ENCODE data around the gene EIF2B2.
A peak's percentile ranks its signal among the peaks of the same experiment; 100 is the strongest.

Gene EIF2B2

GRCh38 chr14:74977901-74978385, 24.8 kb upstream of the EIF2B2 start:
- no peak for TF ChIP-seq POLR2A (IDR thresholded peaks at IDR 0.05; ENCODE audit: low read depth, low read length)
- FAIRE-seq (no peak), DNase-seq (ENCODE audit: insufficient read length, low spot score) (no peak)

- FAIRE-seq, result no peak
- no peak for DNase-seq (ENCODE audit: insufficient read length, low spot score)
- no peak for TF ChIP-seq POLR2A (IDR thresholded peaks at IDR 0.05; ENCODE audit: low read depth, low read length)
Observed at GRCh38 chr14:74978416-74978947, 24.2 kb upstream of the EIF2B2 start.

GRCh38 chr14:74979029-74979428, 23.7 kb upstream of the EIF2B2 start:
- DNase-seq (ENCODE audit: insufficient read length, low spot score) (no peak), FAIRE-seq (no peak)
- TF ChIP-seq POLR2A (IDR thresholded peaks at IDR 0.05; ENCODE audit: low read depth, low read length), result no peak

GRCh38 chr14:74979442-74980397, 23.0 kb upstream of the EIF2B2 start:
- DNase-seq (ENCODE audit: insufficient read length, low spot score) (no peak), FAIRE-seq (no peak)
- TF ChIP-seq POLR2A (IDR thresholded peaks at IDR 0.05; ENCODE audit: low read depth, low read length), result no peak

- no peak for TF ChIP-seq POLR2A (IDR thresholded peaks at IDR 0.05; ENCODE audit: low read depth, low read length)
- no peak for DNase-seq (ENCODE audit: insufficient read length, low spot score)
- no peak for FAIRE-seq
Observed at GRCh38 chr14:74980398-74980730, 22.4 kb upstream of the EIF2B2 start.

GRCh38 chr14:74980731-74981461, 21.8 kb upstream of the EIF2B2 start:
- no peak for TF ChIP-seq POLR2A (IDR thresholded peaks at IDR 0.05; ENCODE audit: low read depth, low read length)
- DNase-seq (ENCODE audit: insufficient read length, low spot score) (peak; percentile 60), FAIRE-seq (peak; percentile 89)

- no peak for DNase-seq (ENCODE audit: insufficient read length, low spot score)
- 0 out of 2 replicates have a peak, but pooled peaks have one; percentile 23 for TF ChIP-seq POLR2A (IDR thresholded peaks at IDR 0.05; ENCODE audit: low read depth, low read length)
- no peak for FAIRE-seq
Observed at GRCh38 chr14:74981462-74981782, 21.3 kb upstream of the EIF2B2 start.

- TF ChIP-seq POLR2A (IDR thresholded peaks at IDR 0.05; ENCODE audit: low read depth, low read length), result no peak
- DNase-seq (ENCODE audit: insufficient read length, low spot score) (no peak), FAIRE-seq (no peak)
Observed at GRCh38 chr14:74981833-74982232, 20.9 kb upstream of the EIF2B2 start.

GRCh38 chr14:74982661-74983060, 20.1 kb upstream of the EIF2B2 start:
- FAIRE-seq (no peak), DNase-seq (ENCODE audit: insufficient read length, low spot score) (no peak)
- no peak for TF ChIP-seq POLR2A (IDR thresholded peaks at IDR 0.05; ENCODE audit: low read depth, low read length)

GRCh38 chr14:74983343-74983742, 19.4 kb upstream of the EIF2B2 start:
- no peak for TF ChIP-seq POLR2A (IDR thresholded peaks at IDR 0.05; ENCODE audit: low read depth, low read length)
- FAIRE-seq (no peak), DNase-seq (ENCODE audit: insufficient read length, low spot score) (no peak)

GRCh38 chr14:74984236-74985027, 18.3 kb upstream of the EIF2B2 start:
- DNase-seq (ENCODE audit: insufficient read length, low spot score) (no peak), FAIRE-seq (no peak)
- TF ChIP-seq POLR2A (IDR thresholded peaks at IDR 0.05; ENCODE audit: low read depth, low read length), result no peak

- TF ChIP-seq POLR2A (IDR thresholded peaks at IDR 0.05; ENCODE audit: low read depth, low read length), result no peak
- FAIRE-seq (no peak), DNase-seq (ENCODE audit: insufficient read length, low spot score) (no peak)
Observed at GRCh38 chr14:74985028-74985310, 17.8 kb upstream of the EIF2B2 start.

GRCh38 chr14:74985806-74986205, 16.9 kb upstream of the EIF2B2 start:
- TF ChIP-seq POLR2A (IDR thresholded peaks at IDR 0.05; ENCODE audit: low read depth, low read length), result no peak
- no peak for DNase-seq (ENCODE audit: insufficient read length, low spot score)
- FAIRE-seq, result no peak

- DNase-seq (ENCODE audit: insufficient read length, low spot score), result peak; percentile 55
- TF ChIP-seq POLR2A (IDR thresholded peaks at IDR 0.05; ENCODE audit: low read depth, low read length), result no peak
- FAIRE-seq, result peak; percentile 88
Observed at GRCh38 chr14:74988131-74988530, 14.6 kb upstream of the EIF2B2 start.

Data from H54 (cell line).